NOMO-1 (cell line): Measurements from ENCODE around the gene IFNE.

Experiments used
- DNase-seq, 2 experiments: peaks; one replicate each; lab custom pipeline; 2025; ENCODE audit not compliant: unreplicated experiment in 2 of 2; lab: John Stamatoyannopoulos, UW

IFNE gene

GRCh38 chr9:21482213-21482612 is at the start of gene IFNE:
Gene IFNE, minus strand, starts transcription at chr9:21482313. Its CDS starts 619 bp downstream, at chr9:21481694.
- DNase-seq: no peak

- DNase-seq: no peak
Observed at GRCh38 chr9:21528123-21528808, 46.2 kb upstream of the IFNE start.

- DNase-seq: no peak
Observed at GRCh38 chr9:21527579-21527978, 45.5 kb upstream of the IFNE start.

- no peak for DNase-seq
Observed at GRCh38 chr9:21525174-21525573, 43.1 kb upstream of the IFNE start.

GRCh38 chr9:21524099-21524830 is 42.2 kb upstream of the IFNE start:
- no peak for DNase-seq

GRCh38 chr9:21523021-21524014 is 41.2 kb upstream of the IFNE start:
- no peak for DNase-seq

DNA sequence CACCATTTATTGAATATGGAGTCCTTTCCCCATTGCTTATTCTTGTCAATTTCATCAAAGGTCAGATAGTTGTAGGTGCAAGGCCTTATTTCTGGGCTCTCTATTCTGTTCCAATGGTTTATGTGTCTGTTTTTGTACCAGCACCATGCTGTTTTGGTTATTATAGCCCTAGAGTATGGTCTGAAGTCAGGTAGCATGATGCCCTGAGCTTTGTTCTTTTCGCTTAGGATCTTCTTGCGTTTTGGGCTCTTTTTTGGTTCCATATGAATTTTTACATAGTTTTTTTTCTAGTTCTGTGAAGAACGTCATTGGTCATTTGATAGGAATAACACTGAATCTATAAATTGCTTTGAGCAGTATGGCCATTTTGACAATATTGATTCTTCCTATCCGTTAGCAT is 40.2 kb upstream of the IFNE start:
- no peak for DNase-seq

- no peak for DNase-seq
Observed at GRCh38 chr9:21521448-21521847, 39.3 kb upstream of the IFNE start.

GRCh38 chr9:21520501-21521228 is 38.6 kb upstream of the IFNE start:
- DNase-seq: no peak

GRCh38 chr9:21519855-21520434 is 37.8 kb upstream of the IFNE start:
- DNase-seq: no peak

DNA sequence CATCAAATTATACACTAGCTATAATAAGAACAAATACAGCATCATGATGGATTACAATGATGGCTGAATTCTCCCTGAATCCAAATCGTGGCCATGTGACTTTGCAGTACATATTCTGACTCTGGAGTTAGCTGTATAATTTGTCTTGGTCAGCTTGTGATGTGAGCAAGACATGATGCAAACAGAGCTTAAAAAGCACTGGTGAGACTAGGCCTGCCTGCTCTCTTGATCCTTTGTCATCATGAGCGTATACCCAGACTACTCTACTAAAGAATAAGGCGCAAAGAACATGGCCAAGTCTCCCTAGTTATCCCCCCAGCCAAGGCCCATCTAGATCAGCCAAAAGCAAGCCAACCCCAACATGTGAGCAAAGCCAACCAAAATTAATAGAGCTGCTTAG is 34.7 kb upstream of the IFNE start:
- DNase-seq: no peak

DNA sequence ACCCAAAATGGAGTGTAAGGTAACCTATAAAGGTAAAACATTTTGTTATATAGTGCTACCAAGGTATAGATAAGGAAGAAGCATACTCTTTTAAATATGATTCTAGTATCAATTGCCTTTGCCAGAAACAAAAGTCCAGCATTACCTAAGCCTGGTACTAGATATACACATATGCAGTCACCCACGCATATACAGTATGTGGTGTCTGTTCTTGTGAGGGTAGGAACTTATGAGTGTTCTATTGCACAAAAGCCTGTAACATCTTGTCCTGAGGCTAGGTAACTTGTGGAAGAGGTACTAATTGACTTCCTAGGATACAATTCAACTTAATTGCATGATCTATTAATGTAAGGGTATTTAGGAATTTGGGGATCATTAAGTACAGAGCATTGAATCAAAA is 31.3 kb upstream of the IFNE start:
- DNase-seq: no peak

DNA sequence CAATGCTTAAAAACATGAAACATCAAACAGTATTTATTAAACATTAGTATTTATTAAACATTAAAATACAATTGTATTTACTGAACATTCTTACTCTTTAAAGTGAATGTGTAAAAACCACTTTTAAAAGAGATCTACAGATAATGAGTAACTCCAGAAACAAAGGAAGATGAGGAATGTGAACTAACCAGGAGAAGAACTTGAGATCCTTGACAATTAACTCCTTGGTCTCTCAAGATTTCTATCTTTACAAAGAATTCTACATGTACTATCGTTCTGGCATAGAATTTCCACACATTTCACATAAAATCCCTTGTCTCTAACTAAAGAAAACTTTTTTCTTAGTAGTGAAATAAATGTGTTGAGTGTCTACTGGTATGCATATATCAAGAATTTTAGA is 28.7 kb upstream of the IFNE start:
- DNase-seq: no peak

DNA sequence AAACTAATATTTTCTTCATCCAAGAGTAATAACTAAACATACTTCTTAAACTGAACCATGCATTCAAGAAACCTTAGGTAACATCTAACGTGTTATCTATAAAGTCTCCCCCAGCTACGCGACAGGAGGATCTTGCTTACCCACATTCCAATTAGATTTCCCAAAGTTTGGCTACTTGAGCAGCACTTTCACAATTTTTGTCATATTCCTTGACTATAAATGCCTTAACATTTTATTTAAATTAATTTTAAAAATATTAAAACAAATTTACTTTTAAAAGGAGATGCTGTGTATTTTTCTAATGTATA is 25.3 kb upstream of the IFNE start:
- DNase-seq: no peak

GRCh38 chr9:21506626-21507482 is 24.7 kb upstream of the IFNE start:
- DNase-seq: no peak

GRCh38 chr9:21505425-21506179 is 23.5 kb upstream of the IFNE start:
- no peak for DNase-seq

DNA sequence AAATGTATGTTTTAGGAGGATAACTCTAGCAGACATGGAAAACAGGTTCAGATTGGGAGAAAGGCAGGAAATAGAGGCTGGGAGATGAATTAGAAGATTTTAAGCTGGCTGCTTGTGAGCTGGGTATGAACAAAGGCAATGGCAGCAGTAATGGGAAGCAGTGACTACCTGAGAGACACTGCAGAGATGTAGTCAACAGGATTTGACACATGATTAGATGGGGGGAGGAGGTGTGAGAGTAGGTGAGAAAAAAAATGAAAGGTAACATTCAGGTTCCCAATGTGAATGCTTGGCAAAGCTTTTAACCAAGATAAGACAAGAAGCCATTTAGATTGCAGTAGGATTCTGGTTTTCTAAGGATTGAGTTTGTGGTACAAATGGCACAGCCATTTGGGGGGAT is 22.8 kb upstream of the IFNE start:
- no peak for DNase-seq

DNA sequence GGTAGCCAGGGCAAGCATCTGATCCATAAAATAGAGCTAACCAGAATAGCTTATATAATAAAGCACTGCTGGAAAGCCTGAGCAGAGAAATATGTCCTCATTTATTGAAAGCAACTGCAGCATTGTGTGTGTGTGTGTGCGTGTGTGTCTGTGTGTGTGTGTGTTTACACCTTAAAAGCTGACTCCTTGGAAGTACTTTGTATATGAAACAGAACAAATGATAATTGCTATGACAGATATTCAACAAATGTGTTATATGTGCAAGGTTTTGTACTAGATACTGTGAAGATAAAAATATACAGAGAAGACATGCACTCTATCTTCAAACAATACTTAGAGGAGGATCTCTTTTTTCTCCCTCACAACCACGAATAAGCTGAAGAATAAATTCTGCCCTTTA is 22.0 kb upstream of the IFNE start:
- no peak for DNase-seq

DNA sequence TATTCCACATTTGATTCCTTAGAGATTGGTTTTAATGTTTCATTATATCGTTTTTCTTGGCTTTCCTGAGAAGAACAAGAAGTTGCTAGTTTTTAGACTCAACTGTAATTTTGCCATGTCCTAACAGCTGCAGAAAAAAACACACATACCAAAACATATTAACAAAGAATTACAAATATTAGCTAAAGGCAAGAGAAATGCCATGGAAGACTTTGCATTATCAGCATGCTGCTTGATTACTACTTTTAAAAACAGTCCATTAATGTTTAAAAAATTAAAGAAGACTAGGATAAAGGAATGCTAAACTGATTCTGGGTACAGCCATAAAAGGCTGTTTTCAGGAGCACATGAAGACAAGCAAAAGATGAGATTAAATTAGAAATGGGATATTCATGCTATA is 20.5 kb upstream of the IFNE start:
- DNase-seq: no peak
